Thyroid gland (tissue), 4 donors: ENCODE results near the gene SH2D1B. TPM values are rescaled to one million over a fixed set of nuclear protein-coding genes. Genes with fewer than 3 reads are reported as not detected.

ENCODE experiments used
- DNase-seq, 2 donors: peaks; one replicate each; pipeline ENCODE4 v3.0.0-alpha.2; 2019
- H3K27ac ChIP-seq, 3 donors: fragments of 200-600 bp; sonication (generic); 1 replicate in 2 of 3; 2 replicates in 1 of 3; pipeline ENCODE4 v1.5.1; 2016 to 2019; ENCODE audit warnings: mild to moderate bottlenecking in 1 of 3, moderate library complexity in 1 of 3
- H3K27me3 ChIP-seq: fragments of 200-600 bp; sonication (generic); one replicate; pipeline ENCODE4 v1.5.1; 2019
- H3K36me3 ChIP-seq, 2 donors: fragments of 200-600 bp; sonication (generic); one replicate each; pipeline ENCODE4 v1.5.1; 2016 to 2019
- H3K4me1 ChIP-seq, 2 donors: fragments of 200-600 bp; sonication (generic); one replicate each; pipeline ENCODE4 v1.5.1; 2017 to 2019
- H3K4me3 ChIP-seq, 3 donors: fragments of 200-600 bp; sonication (generic); replicated peaks in 1 of 3; 1 replicate in 2 of 3; 2 replicates in 1 of 3; pipeline ENCODE4 v1.5.1; 2016; ENCODE audit warnings: mild to moderate bottlenecking in 1 of 3
- H3K9me3 ChIP-seq: fragments of 200-600 bp; sonication (generic); one replicate; pipeline ENCODE4 v1.5.1; 2017
- CTCF ChIP-seq, 6 experiments: fragments of 200-600 bp in 3 of 6; fragments of 450-650 bp in 3 of 6; sonication (generic) in 3 of 6; IDR thresholded peaks; one replicate each; pipeline ENCODE4 v1.5.1; 2016 to 2019; ENCODE audit warnings: antibody characterized with exemption in 6 of 6, mild to moderate bottlenecking in 2 of 6, inconsistent platforms in 1 of 6, moderate library complexity in 1 of 6
- POLR2A ChIP-seq, 2 donors: fragments of 450-650 bp; IDR thresholded peaks; one replicate each; pipeline ENCODE4 v1.6.1; 2017; ENCODE audit warnings: antibody characterized with exemption in 2 of 2, mild to moderate bottlenecking in 2 of 2, moderate library complexity in 1 of 2
- WGBS, 2 donors: methylation state at CpG; one replicate each; pipeline ENCODE4 v1.1.5; 2017; 5-methylcytosine and 5-hydroxymethylcytosine counted together
- intact Hi-C: fragments of 100-400 bp; cut with DNase I; formaldehyde crosslinking; loops from one replicate; pipeline ENCODE4 v1.15.1; 2023
- total RNA-seq, 4 donors: library from RNA; depleted of rRNA; stranded (reverse); fragments of >200 nt; gene quantifications; one replicate each; pipeline ENCODE4 v1.2.3, GENCODE V29; 2016

SH2D1B gene
- total RNA-seq, 4 donors from 2014 or later = not detected

GRCh38 chr1:162361349-162361748, 50.6 kb downstream of the SH2D1B start:
- H3K27ac ChIP-seq = no peak overlapping the region
- no peaks in the 10 kb centered on the region for H3K36me3 ChIP-seq
- 83 to 87% methylated on average over 5 of the region's 5 CpGs for WGBS, 2 donors
- no peak overlapping the region for H3K4me3 ChIP-seq
- no peaks in the 10 kb centered on the region for H3K4me1 ChIP-seq
- no peak for DNase-seq
- no peaks in the 10 kb centered on the region for H3K9me3 ChIP-seq
- H3K27me3 ChIP-seq = no peaks in the 10 kb centered on the region
- TF ChIP-seq CTCF (IDR thresholded peaks at IDR 0.05) (no peak), POLR2A (IDR thresholded peaks at IDR 0.05) (no peak)
- intact Hi-C loops = no loop called here

- WGBS, 2 donors = 49 to 68% methylated on average over 4 of the region's 4 CpGs
- no peak overlapping the region for H3K4me3 ChIP-seq
- H3K27ac ChIP-seq = no peak overlapping the region
- no peak for DNase-seq
- H3K36me3 ChIP-seq = no peaks in the 10 kb centered on the region
- no peaks in the 10 kb centered on the region for H3K9me3 ChIP-seq
- H3K27me3 ChIP-seq = no peaks in the 10 kb centered on the region
- no peak for TF ChIP-seq POLR2A (IDR thresholded peaks at IDR 0.05)
- no peak for TF ChIP-seq CTCF (IDR thresholded peaks at IDR 0.05)
- intact Hi-C loops = no loop called here
- H3K4me1 ChIP-seq = no peaks in the 10 kb centered on the region
These were observed 51.1 kb downstream of the SH2D1B start for GRCh38 chr1:162360874-162361260.

GRCh38 chr1:162360237-162360873, 51.6 kb downstream of the SH2D1B start:
- TF ChIP-seq CTCF (IDR thresholded peaks at IDR 0.05) = no peak
- no peak for TF ChIP-seq POLR2A (IDR thresholded peaks at IDR 0.05)
- H3K27ac ChIP-seq = no peak overlapping the region
- H3K36me3 ChIP-seq = no peaks in the 10 kb centered on the region
- DNase-seq = no peak
- H3K27me3 ChIP-seq = no peaks in the 10 kb centered on the region
- H3K9me3 ChIP-seq = no peaks in the 10 kb centered on the region
- H3K4me3 ChIP-seq = no peak overlapping the region
- WGBS, 2 donors = 97% methylated on average over 10 of the region's 10 CpGs
- H3K4me1 ChIP-seq = no peaks in the 10 kb centered on the region
- intact Hi-C loops = no loop called here

GRCh38 chr1:162359523-162360236, 52.3 kb downstream of the SH2D1B start:
- Histone ChIP-seq H3K27me3 (no peaks in the 10 kb centered on the region), H3K36me3 (no peaks in the 10 kb centered on the region), H3K9me3 (no peaks in the 10 kb centered on the region), H3K4me3 (no peak overlapping the region), H3K4me1 (no peaks in the 10 kb centered on the region), H3K27ac (no peak overlapping the region)
- DNase-seq = no peak
- WGBS, 2 donors = 86 to 88% methylated on average over 10 of the region's 10 CpGs
- intact Hi-C loops = no loop called here
- TF ChIP-seq POLR2A (IDR thresholded peaks at IDR 0.05) (no peak), CTCF (IDR thresholded peaks at IDR 0.05) (no peak)

GRCh38 chr1:162358928-162359327, 53.0 kb downstream of the SH2D1B start:
- H3K4me3 ChIP-seq = no peak overlapping the region
- H3K4me1 ChIP-seq = no peaks in the 10 kb centered on the region
- no peaks in the 10 kb centered on the region for H3K27me3 ChIP-seq
- intact Hi-C loops = no loop called here
- TF ChIP-seq POLR2A (IDR thresholded peaks at IDR 0.05) (no peak), CTCF (IDR thresholded peaks at IDR 0.05) (no peak)
- H3K27ac ChIP-seq = no peak overlapping the region
- no peaks in the 10 kb centered on the region for H3K9me3 ChIP-seq
- DNase-seq = no peak
- no peaks in the 10 kb centered on the region for H3K36me3 ChIP-seq
- 68 to 92% methylated on average over 1 of the region's 1 CpG for WGBS, 2 donors
